PC-9 (cell line): ENCODE measurements around the gene PITRM1. TPM values are rescaled to one million over a fixed set of nuclear protein-coding genes. Genes with fewer than 3 reads are reported as not detected.

Source experiments
- BruUV-seq: library from RNA; stranded (reverse); fragments of 400-500 nt; replicated peaks from 2 replicates; lab custom pipeline; 2021; lab: Mats Ljungman, UMichigan
- CTCF ChIA-PET: fragments of 300-600 bp; sonication (Branson Sonifier 250); formaldehyde crosslinking; loops from one replicate; lab custom pipeline; 2022; ENCODE audit warnings: antibody characterized with exemption; lab: Charles Lee
- POLR2A ChIA-PET: fragments of 300-600 bp; sonication (Branson Sonifier 250); formaldehyde crosslinking; loops from one replicate; lab custom pipeline; 2022; ENCODE audit warnings: antibody characterized with exemption; ENCODE audit not compliant: unreplicated experiment; lab: Charles Lee
- DNase-seq, 2 experiments: peaks; one replicate each; pipeline versions ENCODE4 v3.0.0 to v3.0.0-alpha.2; 2015 to 2022; ENCODE audit warnings: mixed read lengths in 1 of 2
- H2AFZ ChIP-seq: fragments of 200-600 bp; sonication (generic); 2 replicates; pipeline ENCODE4 v1.8.1; 2017; ENCODE audit warnings: antibody characterized with exemption
- H3F3A ChIP-seq: fragments of 200-600 bp; sonication (generic); 2 replicates; pipeline ENCODE4 v1.8.1; 2017; ENCODE audit warnings: antibody characterized with exemption, mild to moderate bottlenecking, low read depth; ENCODE audit not compliant: insufficient read depth
- H3K27ac ChIP-seq: fragments of 200-600 bp; sonication (generic); 2 replicates; pipeline ENCODE4 v1.6.1; 2016; ENCODE audit warnings: mixed run types
- H3K27me3 ChIP-seq: fragments of 200-600 bp; sonication (generic); 2 replicates; pipeline ENCODE4 v1.6.1; 2016; ENCODE audit warnings: low read depth, mixed run types; ENCODE audit not compliant: insufficient read depth
- H3K36me3 ChIP-seq: fragments of 200-600 bp; sonication (generic); 2 replicates; pipeline ENCODE4 v1.6.1; 2016; ENCODE audit warnings: low read depth, mixed run types
- H3K4me1 ChIP-seq: fragments of 200-600 bp; sonication (generic); replicated peaks from 2 replicates; pipeline ENCODE4 v1.6.1; 2016; ENCODE audit warnings: mixed run types; ENCODE audit not compliant: insufficient read depth
- H3K4me2 ChIP-seq: fragments of 200-600 bp; sonication (generic); 2 replicates; pipeline ENCODE4 v1.6.1; 2017; ENCODE audit warnings: mixed run types
- H3K4me3 ChIP-seq: fragments of 200-600 bp; sonication (generic); 2 replicates; pipeline ENCODE4 v1.6.1; 2016; ENCODE audit warnings: mixed run types
- H3K79me2 ChIP-seq: fragments of 200-600 bp; sonication (generic); 2 replicates; pipeline ENCODE4 v1.6.1; 2017; ENCODE audit warnings: low read depth, mixed run types
- H3K9me2 ChIP-seq: fragments of 200-600 bp; sonication (generic); 2 replicates; pipeline ENCODE4 v1.8.1; 2017; ENCODE audit warnings: mild to moderate bottlenecking; ENCODE audit not compliant: insufficient read depth
- H3K9me3 ChIP-seq: fragments of 200-600 bp; sonication (generic); 2 replicates; pipeline ENCODE4 v1.8.1; 2016; ENCODE audit warnings: low read depth; ENCODE audit not compliant: insufficient read depth
- H4K20me1 ChIP-seq: fragments of 200-600 bp; sonication (generic); 2 replicates; pipeline ENCODE4 v1.8.1; 2017; ENCODE audit not compliant: insufficient read depth
- EZH2 ChIP-seq: fragments of 200-600 bp; sonication (generic); IDR thresholded peaks from 2 replicates; pipeline ENCODE4 v1.8.0; 2017; ENCODE audit warnings: antibody characterized with exemption, low read depth
- intact Hi-C: fragments of 100-400 bp; cut with micrococcal nuclease; formaldehyde crosslinking; loops from one replicate; pipeline ENCODE4 v1.10.0; 2022; ENCODE audit not compliant: unreplicated experiment
- total RNA-seq: library from RNA; stranded (reverse); gene quantifications from 2 replicates; pipeline ENCODE4 v1.2.3, GENCODE V29; 2021
- TF ChIP-seq, protein P1 (sequence below): fragments of 200-600 bp; sonication (generic); conservative IDR thresholded peaks from 2 replicates; pipeline ENCODE4 v1.6.1; 2017; ENCODE audit warnings: mixed run types, antibody characterized with exemption, mild to moderate bottlenecking, moderate library complexity

PITRM1 gene
- total RNA-seq, 1 experiment from 2014 or later: 124 TPM

DNA sequence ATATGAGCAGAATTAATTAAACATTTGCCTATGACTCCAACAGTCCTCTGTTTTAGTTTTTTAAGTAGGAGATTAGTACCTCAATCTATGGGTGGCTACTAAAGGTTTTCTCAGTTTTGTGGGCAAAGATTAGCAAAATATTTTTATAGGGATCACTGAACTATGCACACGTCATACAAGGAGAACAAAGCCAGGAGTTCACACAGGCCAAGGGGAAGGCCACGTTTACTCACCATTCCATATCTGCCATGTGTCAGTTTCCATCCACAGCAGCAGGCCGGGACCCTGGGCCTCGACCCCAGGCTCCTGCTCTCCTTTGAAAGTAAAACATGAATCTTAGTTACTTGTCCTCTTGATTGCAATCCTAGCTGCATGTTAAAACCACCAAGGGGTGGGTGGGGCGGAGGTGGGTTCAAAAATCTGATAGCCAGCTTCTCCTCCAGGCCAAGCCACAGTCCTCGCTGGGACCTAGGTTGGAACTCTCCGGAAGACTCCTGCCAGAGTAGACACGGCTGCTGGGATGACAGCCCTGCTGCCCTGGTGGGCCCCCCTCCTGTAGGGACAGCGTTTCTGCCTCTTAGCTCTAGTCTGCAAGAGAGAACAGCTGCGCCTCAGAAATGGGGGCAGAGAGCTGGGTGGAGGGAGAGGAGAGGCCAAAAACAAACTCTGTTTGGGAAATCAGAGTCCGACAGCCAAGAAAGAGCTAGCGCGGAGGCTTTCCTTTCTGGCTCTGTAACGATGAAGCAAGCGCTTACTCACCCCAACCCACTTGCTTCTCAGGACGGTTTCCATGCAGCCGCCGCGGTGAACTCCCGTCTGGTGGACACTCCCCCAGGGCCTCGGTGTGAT lies 35.6 kb downstream of the PITRM1 start:
- ChIA-PET CTCF (no interaction called here), POLR2A (no interaction called here)
- Histone ChIP-seq H3F3A (peaks cover 15% of the 10 kb centered on the region), H3K4me2 (no peak overlapping the region), H3K27me3 (no peaks in the 10 kb centered on the region), H3K9me3 (no peaks in the 10 kb centered on the region), H3K4me3 (no peak overlapping the region), H3K4me1 (no peaks in the 10 kb centered on the region), H2AFZ (no peak overlapping the region), H3K79me2 (no peaks in the 10 kb centered on the region), H3K9me2 (no peaks in the 10 kb centered on the region), H3K36me3 (0 out of 2 replicates have a peak, but pooled peaks cover 11% of the 10 kb centered on the region), H3K27ac (no peak overlapping the region), H4K20me1 (no peaks in the 10 kb centered on the region)
- no TSS peak for BruUV-seq
- DNase-seq: no peak
- intact Hi-C loops: no loop called here
- no peak for TF ChIP-seq EZH2
- TF ChIP-seq, protein P1, sequence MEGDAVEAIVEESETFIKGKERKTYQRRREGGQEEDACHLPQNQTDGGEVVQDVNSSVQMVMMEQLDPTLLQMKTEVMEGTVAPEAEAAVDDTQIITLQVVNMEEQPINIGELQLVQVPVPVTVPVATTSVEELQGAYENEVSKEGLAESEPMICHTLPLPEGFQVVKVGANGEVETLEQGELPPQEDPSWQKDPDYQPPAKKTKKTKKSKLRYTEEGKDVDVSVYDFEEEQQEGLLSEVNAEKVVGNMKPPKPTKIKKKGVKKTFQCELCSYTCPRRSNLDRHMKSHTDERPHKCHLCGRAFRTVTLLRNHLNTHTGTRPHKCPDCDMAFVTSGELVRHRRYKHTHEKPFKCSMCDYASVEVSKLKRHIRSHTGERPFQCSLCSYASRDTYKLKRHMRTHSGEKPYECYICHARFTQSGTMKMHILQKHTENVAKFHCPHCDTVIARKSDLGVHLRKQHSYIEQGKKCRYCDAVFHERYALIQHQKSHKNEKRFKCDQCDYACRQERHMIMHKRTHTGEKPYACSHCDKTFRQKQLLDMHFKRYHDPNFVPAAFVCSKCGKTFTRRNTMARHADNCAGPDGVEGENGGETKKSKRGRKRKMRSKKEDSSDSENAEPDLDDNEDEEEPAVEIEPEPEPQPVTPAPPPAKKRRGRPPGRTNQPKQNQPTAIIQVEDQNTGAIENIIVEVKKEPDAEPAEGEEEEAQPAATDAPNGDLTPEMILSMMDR: no peak

- Histone ChIP-seq H3K27me3 (no peaks in the 10 kb centered on the region), H4K20me1 (no peaks in the 10 kb centered on the region), H3K79me2 (no peaks in the 10 kb centered on the region), H3K9me2 (no peaks in the 10 kb centered on the region), H3K4me1 (peaks cover 4% of the 10 kb centered on the region; the same call in 1 of the 2 replicates), H3K4me3 (no peak overlapping the region), H3F3A (peaks cover 17% of the 10 kb centered on the region), H3K4me2 (no peak overlapping the region), H3K36me3 (peaks cover 11% of the 10 kb centered on the region; the same call in 1 of the 2 replicates), H2AFZ (no peak overlapping the region), H3K9me3 (no peaks in the 10 kb centered on the region), H3K27ac (no peak overlapping the region)
- TF ChIP-seq EZH2: no peak
- TF ChIP-seq, protein P1: no peak
- ChIA-PET POLR2A (no interaction called here), CTCF (no interaction called here)
- no TSS peak for BruUV-seq
- no peak for DNase-seq
- intact Hi-C loops: no loop called here
Measured at GRCh38 chr10:3136336-3136735, 36.2 kb downstream of the PITRM1 start.

- POLR2A ChIA-PET: interaction anchor here (0.9 kb wide), 1 partner anchor 38 kb away, joined by 5 read pairs; the partner anchor contains the start of gene PITRM1
- peaks cover 11% of the 10 kb centered on the region; the same call in 1 of the 2 replicates for H3K36me3 ChIP-seq
- no peak overlapping the region for H3K4me3 ChIP-seq
Measured at GRCh38 chr10:3135006-3135405, 37.6 kb downstream of the PITRM1 start.

More at GRCh38 chr10:3135006-3135405, 37.6 kb downstream of the PITRM1 start:
- peaks cover 8% of the 10 kb centered on the region for H3K4me1 ChIP-seq
- H3K9me2 ChIP-seq: no peaks in the 10 kb centered on the region
- no peak overlapping the region for H3K4me2 ChIP-seq
- no peaks in the 10 kb centered on the region for H3K27me3 ChIP-seq
- H2AFZ ChIP-seq: no peak overlapping the region
- no peak for TF ChIP-seq EZH2
- TF ChIP-seq, protein P1: no peak
- no peaks in the 10 kb centered on the region for H4K20me1 ChIP-seq
- no TSS peak for BruUV-seq
- no peaks in the 10 kb centered on the region for H3K79me2 ChIP-seq
- no peak overlapping the region for H3K27ac ChIP-seq
- no peaks in the 10 kb centered on the region for H3K9me3 ChIP-seq
- peaks cover 20% of the 10 kb centered on the region for H3F3A ChIP-seq
- CTCF ChIA-PET: no interaction called here
- no peak for DNase-seq
- intact Hi-C loops: no loop called here
